ENCODE results near the gene NEU3.
"Not testable (repeated sequence)": the region's sequence is repeated elsewhere in the genome, so short reads cannot be mapped to it uniquely, and the experiment has no call there.

NEU3 gene

GRCh38 chr11:74988541-74989259 lies at the start of gene NEU3:
TSS of gene NEU3 (plus strand) at chr11:74988933. CDS start at chr11:74989061, 128 bp downstream.
- DNase-seq, result peak; percentile 89

DNA sequence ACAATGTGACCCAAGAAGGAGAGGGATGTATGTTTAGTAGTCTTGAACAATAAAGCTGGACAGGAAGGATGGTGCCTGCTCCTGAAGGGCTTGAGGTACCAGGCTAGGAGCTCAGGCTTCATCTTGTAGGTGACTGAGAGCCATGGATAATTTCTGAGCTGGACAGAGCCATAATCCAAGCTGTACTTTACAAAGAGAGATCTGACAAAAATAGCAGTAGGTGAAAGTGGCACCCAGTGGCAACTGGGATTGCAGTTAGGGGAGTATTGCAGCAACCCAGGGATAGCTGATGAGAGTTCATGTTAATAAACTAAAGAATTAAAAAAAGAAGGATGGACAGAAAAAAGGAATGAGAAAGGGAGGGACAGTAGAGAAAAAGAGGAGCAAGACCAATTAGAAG lies 47.2 kb upstream of the NEU3 start:
- no peak for DNase-seq

DNA sequence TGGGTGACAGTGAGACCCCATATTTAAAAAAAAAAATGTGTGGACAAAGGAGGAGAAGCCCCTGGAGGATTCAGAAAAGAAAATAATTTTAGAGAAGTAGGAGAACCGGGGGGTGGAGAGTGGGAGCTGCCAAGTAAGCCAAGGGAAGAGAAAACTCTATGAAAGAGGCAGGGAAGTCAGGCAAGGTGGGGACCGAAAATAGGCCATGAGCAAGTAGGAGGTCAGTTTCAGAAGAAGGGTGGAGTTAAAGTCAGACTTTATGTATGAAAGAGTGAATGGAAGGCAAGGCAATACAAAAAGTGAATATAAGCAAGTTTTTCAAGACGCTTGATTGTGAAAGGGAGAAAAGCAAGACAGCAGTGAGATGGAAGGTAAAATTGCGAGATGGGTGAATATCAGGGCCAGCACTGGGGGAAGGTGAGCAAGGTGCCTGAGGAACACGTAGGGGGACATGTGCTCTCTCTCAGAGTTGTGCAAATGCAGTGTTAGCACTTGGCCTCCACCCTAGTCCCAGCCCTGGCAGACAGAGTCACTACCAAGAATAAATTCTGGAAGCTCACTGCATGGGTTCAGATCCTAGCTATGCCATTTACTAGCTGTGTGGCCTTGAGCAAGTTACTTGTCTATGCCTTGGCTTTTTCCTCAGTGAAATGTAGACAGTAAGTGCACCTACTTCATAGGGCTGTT lies 46.5 kb upstream of the NEU3 start:
- DNase-seq, result no peak

- DNase-seq, result no peak
Observed at GRCh38 chr11:74948546-74948897, 40.2 kb upstream of the NEU3 start.

DNA sequence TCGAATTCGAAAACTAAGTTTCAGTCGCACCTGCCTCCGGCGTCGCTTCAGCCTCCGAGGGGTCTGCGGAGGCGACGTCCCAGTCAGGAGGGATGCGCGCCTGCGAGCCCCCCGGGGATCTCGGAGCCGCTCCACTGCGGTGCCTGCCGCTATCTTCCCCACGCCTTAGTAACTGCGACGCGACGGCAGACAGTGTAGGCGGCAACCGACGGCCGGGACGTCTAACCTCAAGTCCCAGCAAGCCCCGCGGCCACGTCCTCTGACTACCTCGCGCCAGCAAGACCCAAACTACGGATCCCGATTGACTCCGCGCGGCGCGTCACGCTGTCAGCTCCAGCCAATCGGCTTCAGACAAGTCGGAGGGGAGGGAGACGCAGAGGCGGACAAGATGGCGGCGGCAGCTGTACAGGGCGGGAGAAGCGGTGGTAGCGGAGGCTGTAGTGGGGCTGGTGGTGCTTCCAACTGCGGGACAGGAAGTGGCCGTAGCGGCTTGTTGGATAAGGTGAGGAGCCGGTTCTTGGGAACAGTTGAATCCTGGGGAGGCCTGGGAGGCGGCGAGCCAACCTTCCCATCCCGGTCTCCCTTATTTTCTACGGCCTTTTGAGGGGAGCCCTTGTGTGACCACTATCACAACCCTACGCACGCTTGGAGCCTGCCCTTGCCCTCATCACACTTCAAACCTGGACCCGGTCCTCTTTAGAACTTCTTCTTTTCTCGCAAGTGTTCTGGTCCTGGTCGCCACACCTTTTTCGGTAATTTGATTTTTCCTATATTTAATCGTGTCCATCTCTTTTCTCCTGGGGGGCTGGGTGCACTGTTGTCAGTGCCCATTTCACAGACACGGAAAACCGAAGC lies 39.6 kb upstream of the NEU3 start, which contains the start of the genes SPCS2 and XRRA1:
SPCS2 (plus strand) TSS at position 369 of the 855 bp plus-strand sequence; CDS start at position 389, 20 bp downstream.
XRRA1 (minus strand) TSS at position 194 of the 855 bp plus-strand sequence. CDS start 8,213 bp downstream, outside the sequence.
- peak; percentile 98 for DNase-seq

DNA sequence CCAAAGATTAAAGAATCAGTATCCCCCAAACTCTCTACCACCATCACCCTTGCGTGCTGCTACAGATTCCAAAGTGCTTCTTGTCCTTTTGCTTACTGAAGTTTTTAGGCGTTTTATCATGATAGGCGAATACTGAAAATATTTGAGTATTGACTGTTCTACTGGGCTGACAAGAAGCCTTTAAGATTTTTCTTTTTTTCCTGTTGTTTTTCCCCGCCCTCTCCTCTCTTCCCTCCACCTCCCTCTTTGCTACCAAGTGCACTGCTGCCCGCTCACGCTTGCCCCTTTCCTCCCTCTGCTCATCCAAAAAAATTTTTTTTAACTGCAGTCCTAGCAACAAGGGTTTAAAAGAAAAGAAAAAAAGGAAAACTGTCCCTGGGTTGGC lies 39.0 kb upstream of the NEU3 start:
- DNase-seq, result no peak

DNA sequence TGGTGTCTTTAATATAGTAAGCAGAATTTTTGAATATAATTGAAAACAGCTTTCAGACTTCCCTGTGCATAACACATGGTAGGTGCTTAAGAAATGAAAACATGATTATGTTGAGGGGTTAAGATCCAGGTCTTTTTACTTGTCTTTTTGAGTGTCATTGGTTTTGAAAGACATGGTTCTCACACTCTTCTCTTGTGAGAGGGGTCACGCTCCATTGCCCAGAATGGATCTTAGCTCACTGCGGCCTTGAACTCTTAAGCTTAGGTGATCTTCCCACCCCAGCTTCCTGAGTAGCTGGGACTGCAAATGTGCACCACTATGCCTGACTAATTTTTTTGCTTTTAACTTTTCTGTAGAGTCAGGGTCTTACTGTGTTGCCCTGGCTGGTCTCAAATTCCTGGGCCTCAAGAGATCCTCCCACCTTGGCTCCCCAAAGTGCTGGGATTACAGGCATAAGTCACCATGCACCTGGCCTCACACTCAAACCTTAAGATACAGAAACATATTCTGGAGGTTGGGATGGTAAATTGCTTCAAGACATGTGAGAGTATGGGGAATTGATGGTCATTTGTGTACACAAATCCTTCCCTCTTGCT lies 38.3 kb upstream of the NEU3 start:
- no peak for DNase-seq

DNA sequence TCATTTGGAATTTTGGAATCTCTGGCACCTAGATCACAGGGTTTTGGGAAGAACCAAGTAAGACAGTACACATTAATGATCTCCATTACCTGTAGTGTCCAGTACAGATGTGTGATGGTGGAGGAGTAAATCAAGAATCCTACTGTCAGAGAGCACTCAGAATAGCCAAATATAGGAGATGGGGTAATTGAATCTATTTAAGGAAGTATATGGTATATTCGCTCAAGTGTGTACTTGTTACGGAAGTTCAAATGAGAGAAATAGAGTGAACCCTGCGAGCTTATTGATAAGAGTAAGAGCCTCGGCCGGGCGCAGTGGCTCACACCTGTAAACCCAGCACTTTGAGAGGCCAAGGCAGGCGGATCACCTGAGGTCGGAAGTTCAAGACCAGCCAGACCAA lies 37.5 kb upstream of the NEU3 start:
- DNase-seq, result no peak

- no peak for DNase-seq
Observed at GRCh38 chr11:74952752-74953151, 36.0 kb upstream of the NEU3 start.

- DNase-seq, result no peak
Observed at GRCh38 chr11:74953451-74953850, 35.3 kb upstream of the NEU3 start.

DNA sequence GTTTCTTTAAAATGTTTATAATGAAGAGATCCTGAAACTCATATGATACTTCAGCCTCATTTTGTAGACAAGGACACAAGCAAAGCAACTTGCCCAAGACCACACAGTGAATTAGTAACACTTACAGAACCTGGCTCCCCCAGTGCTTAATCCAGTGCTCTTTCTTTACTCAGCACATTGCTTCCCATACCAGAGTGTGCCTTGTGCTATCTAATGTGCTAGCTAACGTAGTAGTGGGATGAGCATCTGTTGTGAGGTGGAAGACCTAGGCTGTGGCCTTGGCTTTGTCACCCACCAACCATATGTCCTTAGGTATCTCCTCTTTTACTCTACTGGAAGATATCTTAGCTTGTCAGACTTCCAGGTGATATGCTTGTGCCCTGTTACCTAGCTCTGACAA lies 34.5 kb upstream of the NEU3 start:
- DNase-seq, result no peak

DNA sequence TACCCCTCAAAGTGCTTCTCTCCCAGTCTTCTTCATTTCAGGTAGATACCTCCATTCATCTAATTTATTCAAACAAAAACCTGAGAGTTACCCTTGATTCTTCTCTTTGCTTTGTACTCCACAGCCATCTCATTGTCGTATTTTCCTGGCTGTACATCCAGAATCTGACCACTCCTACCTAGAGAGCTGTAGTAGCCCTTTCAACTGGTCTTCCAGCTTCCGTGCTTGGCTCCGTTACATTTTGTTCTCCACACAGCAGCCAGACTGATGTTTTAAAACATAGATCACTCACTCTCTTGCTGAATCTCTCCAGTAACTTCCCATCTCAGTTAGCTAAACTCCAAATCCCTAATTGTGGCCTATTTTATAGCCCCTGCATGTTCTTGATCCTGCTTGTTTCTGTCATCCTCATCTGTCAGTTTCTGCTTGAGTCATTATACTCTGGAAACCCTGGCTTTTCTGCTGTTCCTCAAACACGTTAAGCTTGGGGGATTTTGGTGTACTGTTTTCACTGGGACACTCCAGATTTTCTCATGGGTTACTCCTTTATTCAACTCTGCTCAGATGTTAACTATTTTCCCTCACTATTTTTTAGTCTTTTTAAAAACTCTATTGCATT lies 32.2 kb upstream of the NEU3 start:
- no peak for DNase-seq

GRCh38 chr11:74957937-74958629 lies 30.6 kb upstream of the NEU3 start:
- no peak for DNase-seq

- DNase-seq, result not testable (repeated sequence)
Observed at GRCh38 chr11:74960128-74960527, 28.6 kb upstream of the NEU3 start.

- no peak for DNase-seq
Observed at GRCh38 chr11:74966651-74967050, 22.1 kb upstream of the NEU3 start.

DNA sequence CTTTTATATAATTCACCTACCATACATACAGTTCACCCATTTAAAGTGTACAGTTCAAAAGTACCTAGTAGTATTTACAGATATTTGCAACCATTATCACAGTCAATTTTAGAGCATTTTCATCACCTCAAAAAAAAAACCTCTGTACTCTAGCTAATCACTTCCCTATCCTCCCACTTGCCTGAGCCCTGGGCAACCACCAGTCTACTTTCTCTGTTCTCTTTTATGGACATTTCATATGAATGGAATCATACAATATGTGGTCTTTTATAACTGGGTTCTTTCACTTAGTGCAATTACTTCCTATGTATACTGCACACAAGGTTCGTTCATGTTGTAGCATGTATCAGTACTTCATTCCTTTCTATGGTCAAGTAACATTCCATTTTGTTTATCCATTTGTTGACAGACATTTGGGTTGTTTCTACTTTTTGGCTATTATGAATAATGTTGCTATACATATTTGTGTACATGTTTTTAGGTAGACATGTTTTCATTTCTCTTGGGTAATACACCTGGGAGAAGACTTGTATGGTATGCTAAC lies 17.8 kb upstream of the NEU3 start:
- no peak for DNase-seq

GRCh38 chr11:74971424-74971823 lies 17.3 kb upstream of the NEU3 start:
- DNase-seq, result no peak

- DNase-seq, result no peak
Observed at GRCh38 chr11:74978041-74978440, 10.7 kb upstream of the NEU3 start.

DNA sequence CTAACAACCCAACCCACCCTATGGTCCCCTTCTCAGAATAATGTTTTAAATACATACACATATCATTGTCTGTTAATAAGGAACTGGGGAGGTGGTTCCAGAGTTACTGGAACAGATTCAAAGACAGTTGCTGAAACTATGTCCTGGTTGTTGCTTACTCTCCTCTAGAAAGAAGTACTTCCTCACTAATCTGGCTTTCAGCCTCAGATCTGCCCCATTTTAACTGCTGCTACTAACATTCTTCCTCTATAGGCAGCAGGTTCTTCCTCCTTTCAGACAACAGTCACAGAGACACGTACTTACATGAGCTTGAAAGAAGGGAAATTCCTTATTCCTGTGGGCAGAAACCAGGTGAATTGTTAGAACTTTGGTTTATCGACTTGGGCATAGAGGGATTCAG lies 8.1 kb upstream of the NEU3 start:
- no peak for DNase-seq

DNA sequence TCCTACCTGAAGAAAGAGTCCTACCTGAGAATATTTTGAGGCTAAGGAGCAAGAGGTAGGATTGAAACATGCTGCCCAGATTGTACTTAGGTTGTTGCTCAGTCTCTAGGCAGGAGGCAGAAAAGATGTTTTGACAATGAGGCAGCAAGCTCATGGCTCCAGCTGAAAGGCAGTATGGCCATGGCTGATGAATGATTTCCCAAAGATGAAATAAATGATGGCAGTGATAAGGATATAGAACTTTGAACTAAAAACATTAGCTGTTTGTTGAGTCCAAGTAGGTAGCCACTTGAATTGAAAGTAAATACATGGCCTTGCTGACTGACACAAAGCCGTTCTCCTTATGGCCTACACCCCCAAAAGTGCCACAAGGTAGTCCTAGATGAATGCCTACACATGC lies 6.8 kb upstream of the NEU3 start:
- no peak for DNase-seq

DNA sequence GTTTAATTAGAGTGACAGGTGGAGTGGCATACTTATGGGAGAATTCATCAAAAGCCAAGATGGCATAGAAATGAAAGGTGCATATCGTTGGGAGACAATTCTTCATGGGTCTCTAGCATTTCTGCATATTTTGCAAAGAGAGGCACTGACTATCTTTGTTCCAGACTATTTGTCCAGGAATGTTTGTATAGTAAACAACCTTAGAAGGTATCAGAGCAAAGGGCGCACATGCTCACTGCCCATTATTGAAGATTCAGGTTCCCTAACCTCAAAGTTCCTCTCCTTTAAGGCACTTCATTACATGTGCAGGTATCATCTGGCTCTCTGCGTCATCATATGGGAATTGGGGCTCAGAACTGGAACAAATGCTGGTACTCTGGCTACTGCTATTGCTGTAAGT lies 4.7 kb upstream of the NEU3 start:
- DNase-seq, result no peak

DNA sequence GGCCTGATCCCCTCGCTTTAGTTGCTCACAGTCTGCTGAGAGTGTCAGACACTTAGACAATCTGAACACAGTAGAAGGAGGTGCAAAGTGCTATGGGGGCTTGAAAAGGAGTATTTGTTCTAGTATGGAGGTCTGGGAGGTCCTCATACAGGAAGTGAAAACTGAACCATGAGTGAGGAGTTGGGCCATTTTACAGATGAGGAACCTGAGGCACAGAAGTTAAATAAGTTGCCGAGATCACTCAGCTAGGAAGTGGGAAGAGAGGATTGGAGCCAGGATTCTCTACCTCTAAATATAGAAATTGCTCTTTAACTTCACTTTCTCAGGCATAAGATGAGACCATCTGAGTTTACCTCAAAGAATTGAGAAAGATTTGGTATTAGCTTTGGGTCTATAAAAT lies 4.0 kb upstream of the NEU3 start:
- no peak for DNase-seq

Data from stimulated activated CD8-positive, alpha-beta memory T cell treated with anti-CD3 and anti-CD28 coated beads, Interleukin-4, amount 100 ng/mL, for 48 hours (primary cell).